HG02840 (cell line): ENCODE data around the gene DPP7.

Source experiments
- ATAC-seq: cut with Tn5 transposase; IDR thresholded peaks from one replicate; pipeline ENCODE4 v1.9.1; 2021; ENCODE audit warnings: mild to moderate bottlenecking, moderate library complexity, moderate number of reproducible peaks; ENCODE audit not compliant: unreplicated experiment, low FRiP score

Gene DPP7

DNA sequence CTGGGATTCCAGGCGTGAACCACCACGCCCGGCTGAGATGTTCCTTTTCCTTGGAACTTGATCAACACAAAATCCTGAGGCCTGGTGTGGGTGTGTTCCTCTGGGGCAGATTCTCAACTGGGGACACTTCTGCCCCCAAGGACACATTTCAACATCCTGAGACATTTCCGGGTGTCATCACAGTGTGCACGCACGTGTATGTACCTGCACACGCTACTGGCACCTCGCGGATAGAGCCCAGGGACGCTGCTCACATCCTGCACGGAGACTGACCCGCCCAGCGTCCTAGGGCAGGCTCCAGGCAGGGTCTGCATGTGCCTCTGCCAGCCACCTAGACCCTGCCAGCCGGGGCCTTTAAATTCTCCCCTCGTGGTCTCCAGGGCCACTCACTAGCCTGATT lies 52.1 kb downstream of the DPP7 start:
- no peak for ATAC-seq
